Thyroid gland (tissue), 4 donors: ENCODE data around the gene LUC7L.

ENCODE experiments used
- CTCF ChIP-seq, 6 experiments: fragments of 200-600 bp in 3 of 6; fragments of 450-650 bp in 3 of 6; sonication (generic) in 3 of 6; IDR thresholded peaks; one replicate each; pipeline ENCODE4 v1.5.1; 2016 to 2019; ENCODE audit warnings: antibody characterized with exemption in 6 of 6, mild to moderate bottlenecking in 2 of 6, inconsistent platforms in 1 of 6, moderate library complexity in 1 of 6
- POLR2A ChIP-seq, 2 donors: fragments of 450-650 bp; IDR thresholded peaks; one replicate each; pipeline ENCODE4 v1.6.1; 2017; ENCODE audit warnings: antibody characterized with exemption in 2 of 2, mild to moderate bottlenecking in 2 of 2, moderate library complexity in 1 of 2

GRCh38 chr16:249431-249830 lies 20.2 kb upstream of the LUC7L start:
- no peak for TF ChIP-seq POLR2A (IDR thresholded peaks at IDR 0.05)
- TF ChIP-seq CTCF (IDR thresholded peaks at IDR 0.05): no peak
